Esophagus muscularis mucosa (tissue), 4 donors: Measurements from ENCODE around the gene CAMTA1.

Experiments
- EP300 ChIP-seq: sonication (generic); formaldehyde crosslinking; IDR thresholded peaks from one replicate; pipeline ENCODE4 v1.6.1; 2017; ENCODE audit warnings: antibody characterized with exemption
- POLR2A ChIP-seq: fragments of 450-650 bp; IDR thresholded peaks from one replicate; pipeline ENCODE4 v1.6.1; 2017; ENCODE audit warnings: antibody characterized with exemption, moderate library complexity, mild to moderate bottlenecking, low read depth
- POLR2AphosphoS5 ChIP-seq, 2 donors: sonication (generic); formaldehyde crosslinking; IDR thresholded peaks; one replicate each; pipeline ENCODE4 v1.6.1; 2017; ENCODE audit warnings: antibody characterized with exemption in 2 of 2
- TF ChIP-seq, protein P1 (sequence below), 3 experiments: fragments of 200-600 bp in 2 of 3; fragments of 450-650 bp in 1 of 3; sonication (generic) in 2 of 3; IDR thresholded peaks; one replicate each; pipeline ENCODE4 v1.5.1; 2017 to 2019; ENCODE audit warnings: antibody characterized with exemption in 3 of 3, mild to moderate bottlenecking in 2 of 3, moderate library complexity in 1 of 3

DNA sequence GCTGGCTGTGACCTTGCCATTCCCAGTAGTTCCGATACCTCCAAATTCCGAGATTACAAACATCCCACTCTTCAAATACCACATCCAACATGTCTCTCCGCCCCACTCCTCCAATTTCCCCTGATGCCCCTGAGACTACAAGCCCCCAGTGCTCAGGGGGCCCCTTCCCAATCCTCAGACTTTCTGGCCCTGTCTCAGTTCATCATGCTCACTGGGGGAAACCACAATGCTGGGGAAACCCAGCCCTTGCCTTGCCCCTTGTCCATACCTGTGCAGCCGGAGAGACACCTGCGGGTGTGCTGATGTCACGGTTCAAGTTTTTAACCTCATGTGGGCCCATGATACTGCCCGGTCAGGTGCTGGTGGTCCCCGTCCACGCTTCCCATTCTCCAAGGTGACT, 226.6 kb downstream of the CAMTA1 start:
- TF ChIP-seq, protein P1, sequence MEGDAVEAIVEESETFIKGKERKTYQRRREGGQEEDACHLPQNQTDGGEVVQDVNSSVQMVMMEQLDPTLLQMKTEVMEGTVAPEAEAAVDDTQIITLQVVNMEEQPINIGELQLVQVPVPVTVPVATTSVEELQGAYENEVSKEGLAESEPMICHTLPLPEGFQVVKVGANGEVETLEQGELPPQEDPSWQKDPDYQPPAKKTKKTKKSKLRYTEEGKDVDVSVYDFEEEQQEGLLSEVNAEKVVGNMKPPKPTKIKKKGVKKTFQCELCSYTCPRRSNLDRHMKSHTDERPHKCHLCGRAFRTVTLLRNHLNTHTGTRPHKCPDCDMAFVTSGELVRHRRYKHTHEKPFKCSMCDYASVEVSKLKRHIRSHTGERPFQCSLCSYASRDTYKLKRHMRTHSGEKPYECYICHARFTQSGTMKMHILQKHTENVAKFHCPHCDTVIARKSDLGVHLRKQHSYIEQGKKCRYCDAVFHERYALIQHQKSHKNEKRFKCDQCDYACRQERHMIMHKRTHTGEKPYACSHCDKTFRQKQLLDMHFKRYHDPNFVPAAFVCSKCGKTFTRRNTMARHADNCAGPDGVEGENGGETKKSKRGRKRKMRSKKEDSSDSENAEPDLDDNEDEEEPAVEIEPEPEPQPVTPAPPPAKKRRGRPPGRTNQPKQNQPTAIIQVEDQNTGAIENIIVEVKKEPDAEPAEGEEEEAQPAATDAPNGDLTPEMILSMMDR (IDR thresholded peaks at IDR 0.05), result no peak
- TF ChIP-seq POLR2A (no peak), POLR2AphosphoS5 (IDR thresholded peaks at IDR 0.05) (no peak), EP300 (no peak)
